Omental fat pad (tissue), 4 donors: Measurements from ENCODE around the gene PROM1. TPM values are rescaled to one million over a fixed set of nuclear protein-coding genes. Genes with fewer than 3 reads are reported as not detected.
A peak's percentile ranks its signal among the peaks of the same experiment; 100 is the strongest.

Experiments
- ATAC-seq: fragments of 150-250 bp; one replicate; pipeline ENCODE4 v1.9.1; 2016; ENCODE audit warnings: mild to moderate bottlenecking, moderate library complexity; ENCODE audit not compliant: low FRiP score
- DNase-seq: peaks from one replicate; pipeline ENCODE4 v3.0.0-alpha.2; 2019; ENCODE audit warnings: low spot score
- total RNA-seq, 4 donors: library from RNA; depleted of rRNA; stranded (reverse); fragments of >200 nt; gene quantifications; one replicate each; pipeline ENCODE4 v1.1.0, GENCODE V29; 2016
- TF ChIP-seq, protein P1 (sequence below), 3 donors: fragments of 450-650 bp; IDR thresholded peaks; one replicate each; pipeline ENCODE4 v1.5.1; 2016 to 2017; ENCODE audit warnings: antibody characterized with exemption in 3 of 3, mild to moderate bottlenecking in 3 of 3, moderate library complexity in 2 of 3

Gene PROM1
- total RNA-seq, 4 donors from 2014 or later = 0.09 TPM; not detected in 3

DNA sequence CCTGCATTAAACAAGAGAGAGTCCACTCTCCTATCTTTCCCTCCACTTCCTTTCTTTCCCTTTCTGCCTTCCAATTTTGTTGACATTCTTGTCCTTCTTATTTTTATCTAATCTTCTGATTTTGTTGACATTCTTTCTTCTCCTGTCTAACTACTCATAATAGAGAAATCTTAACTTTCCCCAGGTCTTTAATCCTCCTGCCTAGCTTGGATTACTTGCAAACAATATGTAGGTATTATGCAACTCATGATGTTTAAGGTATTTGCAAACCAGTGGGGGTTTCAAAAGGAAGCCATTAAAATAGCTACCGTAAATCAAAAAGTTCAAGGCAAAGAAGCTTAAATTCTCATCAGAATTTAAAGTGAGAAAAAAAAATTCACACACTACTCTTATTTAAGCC is 53.9 kb downstream of the PROM1 start:
- ATAC-seq (no peak), DNase-seq (no peak)
- TF ChIP-seq, protein P1, sequence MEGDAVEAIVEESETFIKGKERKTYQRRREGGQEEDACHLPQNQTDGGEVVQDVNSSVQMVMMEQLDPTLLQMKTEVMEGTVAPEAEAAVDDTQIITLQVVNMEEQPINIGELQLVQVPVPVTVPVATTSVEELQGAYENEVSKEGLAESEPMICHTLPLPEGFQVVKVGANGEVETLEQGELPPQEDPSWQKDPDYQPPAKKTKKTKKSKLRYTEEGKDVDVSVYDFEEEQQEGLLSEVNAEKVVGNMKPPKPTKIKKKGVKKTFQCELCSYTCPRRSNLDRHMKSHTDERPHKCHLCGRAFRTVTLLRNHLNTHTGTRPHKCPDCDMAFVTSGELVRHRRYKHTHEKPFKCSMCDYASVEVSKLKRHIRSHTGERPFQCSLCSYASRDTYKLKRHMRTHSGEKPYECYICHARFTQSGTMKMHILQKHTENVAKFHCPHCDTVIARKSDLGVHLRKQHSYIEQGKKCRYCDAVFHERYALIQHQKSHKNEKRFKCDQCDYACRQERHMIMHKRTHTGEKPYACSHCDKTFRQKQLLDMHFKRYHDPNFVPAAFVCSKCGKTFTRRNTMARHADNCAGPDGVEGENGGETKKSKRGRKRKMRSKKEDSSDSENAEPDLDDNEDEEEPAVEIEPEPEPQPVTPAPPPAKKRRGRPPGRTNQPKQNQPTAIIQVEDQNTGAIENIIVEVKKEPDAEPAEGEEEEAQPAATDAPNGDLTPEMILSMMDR (IDR thresholded peaks at IDR 0.05) = no peak

DNA sequence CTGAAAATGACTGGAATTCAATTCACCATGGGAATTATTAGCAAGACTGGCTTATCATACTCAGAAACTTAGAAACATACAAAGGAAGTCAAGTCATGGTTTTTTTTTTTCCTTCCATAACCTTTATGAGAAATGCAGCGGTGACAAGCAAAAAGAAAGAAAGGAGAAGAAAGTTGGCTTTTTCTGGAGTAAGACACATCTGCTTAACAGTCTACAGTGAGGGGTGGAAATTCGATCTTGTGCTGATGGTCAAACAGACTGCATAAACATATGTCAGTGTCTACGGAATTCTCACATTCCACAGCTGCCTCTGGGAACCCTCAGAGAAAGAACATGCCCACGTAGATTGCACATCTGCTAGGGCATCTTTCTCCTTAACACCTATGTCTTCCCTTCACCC is 54.6 kb downstream of the PROM1 start:
- DNase-seq (no peak), ATAC-seq (no peak)
- TF ChIP-seq, protein P1 (IDR thresholded peaks at IDR 0.05) = no peak

DNA sequence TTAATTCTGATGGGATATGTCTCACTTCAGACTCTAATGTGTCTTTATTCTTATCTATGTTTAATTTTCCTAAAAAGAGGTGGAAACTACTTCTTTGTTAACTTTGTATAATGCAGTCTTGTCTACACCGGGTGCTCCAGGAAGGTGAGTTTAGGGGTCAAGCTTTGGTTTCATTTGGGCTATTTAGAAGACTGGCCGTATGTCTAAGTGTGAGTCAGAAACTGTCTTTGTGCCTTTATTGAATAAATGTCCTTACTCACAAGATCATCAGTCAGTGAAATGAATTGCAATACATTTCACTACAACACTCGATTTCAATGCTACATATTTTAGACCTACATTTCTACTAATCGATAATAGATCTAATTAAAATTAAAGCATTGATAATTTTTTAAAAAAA is 56.2 kb downstream of the PROM1 start:
- DNase-seq (no peak), ATAC-seq (no peak)
- TF ChIP-seq, protein P1 (IDR thresholded peaks at IDR 0.05) = no peak

DNA sequence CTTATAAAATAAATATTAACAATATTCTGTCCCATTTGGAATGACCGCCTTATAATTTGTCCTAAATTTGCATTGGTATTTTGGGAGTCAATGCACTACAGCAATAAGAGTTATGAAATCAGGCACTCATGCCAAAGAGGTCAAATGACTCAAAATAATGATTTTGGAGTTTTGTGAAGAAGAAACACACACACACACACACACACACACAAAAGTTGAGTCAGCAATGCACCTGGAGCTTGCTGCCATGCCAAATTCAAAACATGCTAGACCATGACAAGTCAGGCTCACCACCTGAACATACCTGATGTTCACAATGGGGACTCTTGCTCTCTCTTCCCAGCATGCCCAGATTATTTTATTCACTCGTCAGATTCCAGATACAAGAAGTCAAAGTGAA is 56.7 kb downstream of the PROM1 start:
- TF ChIP-seq, protein P1 (IDR thresholded peaks at IDR 0.05) = no peak
- DNase-seq (no peak), ATAC-seq (peak; percentile 55)

DNA sequence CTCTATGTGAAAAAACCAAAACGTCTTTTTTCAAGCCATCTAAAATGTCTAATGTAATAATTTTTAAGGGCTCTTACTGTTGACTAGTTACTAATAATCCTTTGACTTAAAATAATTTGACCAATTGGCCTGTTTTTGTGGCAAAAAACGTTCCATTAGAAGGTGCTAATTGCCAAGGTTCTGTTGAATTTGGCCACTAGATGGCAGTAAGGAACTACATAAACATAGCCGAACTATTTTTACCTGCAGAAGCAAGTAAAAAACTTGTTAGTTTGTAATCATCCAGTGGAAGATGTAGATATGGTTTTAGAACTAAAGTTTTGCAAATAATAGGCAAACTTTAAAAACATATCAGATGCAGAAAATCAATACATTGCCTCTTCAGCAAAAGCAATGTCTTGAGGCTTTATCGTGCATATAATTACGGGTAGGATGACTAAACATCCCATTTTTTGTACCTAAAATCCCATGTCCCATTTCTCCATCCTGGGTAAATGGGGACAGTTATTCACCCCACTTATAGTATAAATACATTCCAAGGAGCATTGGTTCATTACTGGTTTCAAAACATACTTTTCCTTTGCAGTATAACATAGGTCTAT is 57.6 kb downstream of the PROM1 start:
- TF ChIP-seq, protein P1 (IDR thresholded peaks at IDR 0.05) = peak in 1 of 3 donors; percentile 11
- ATAC-seq (no peak), DNase-seq (no peak)

DNA sequence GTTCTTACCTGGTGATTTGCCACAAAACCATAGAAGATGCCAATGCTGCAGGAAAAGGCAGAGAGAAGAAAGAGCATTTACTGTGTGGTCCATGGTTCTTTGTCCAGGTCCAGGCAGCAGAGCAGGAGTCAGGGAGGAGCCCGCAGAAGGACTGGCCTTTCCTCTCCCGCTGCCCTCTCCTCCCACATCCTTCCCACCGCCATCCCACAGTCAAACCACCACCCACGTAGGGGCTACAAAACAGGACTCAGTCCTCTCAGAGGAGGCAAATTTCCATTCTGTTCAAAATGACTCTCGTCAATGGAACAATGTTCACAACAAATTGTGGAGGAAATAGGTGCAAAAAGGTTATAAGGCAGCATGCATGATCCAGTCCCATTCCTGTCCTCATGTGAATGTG is 58.6 kb downstream of the PROM1 start:
- TF ChIP-seq, protein P1 (IDR thresholded peaks at IDR 0.05) = no peak
- DNase-seq (no peak), ATAC-seq (no peak)

DNA sequence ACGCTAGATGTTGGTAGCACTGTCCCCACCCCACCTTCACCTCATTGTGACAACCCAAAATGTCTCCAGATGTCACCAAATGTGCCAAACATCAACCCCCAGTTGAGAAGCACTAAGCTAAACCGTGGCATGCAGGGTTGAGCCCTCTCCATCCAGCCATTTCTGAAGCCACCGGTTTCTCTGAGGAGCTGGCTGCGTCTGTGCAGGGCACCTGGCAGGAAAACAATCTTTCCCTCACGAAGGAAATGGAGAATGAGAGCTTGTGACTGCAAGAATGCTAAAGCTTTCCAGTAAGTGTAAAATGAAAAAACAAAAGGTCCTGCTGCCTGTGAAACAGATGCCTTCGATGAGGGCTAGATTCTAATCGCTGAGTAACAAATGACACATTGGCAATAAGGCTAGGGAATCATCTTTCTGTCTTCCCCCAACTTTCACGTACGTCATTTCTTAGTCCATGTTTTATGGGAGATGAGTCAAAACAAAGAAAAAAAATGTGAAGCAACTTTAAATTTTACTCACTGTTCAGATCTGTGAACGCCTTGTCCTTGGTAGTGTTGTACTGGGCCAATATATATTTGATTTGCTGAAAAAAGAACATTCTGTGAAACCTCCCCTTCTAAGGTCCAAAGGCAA is 59.9 kb downstream of the PROM1 start:
- no peak for ATAC-seq
- TF ChIP-seq, protein P1 (IDR thresholded peaks at IDR 0.05) = no peak

More for the DNA sequence above, 59.9 kb downstream of the PROM1 start:
- no peak for DNase-seq
